Measurements from ENCODE around the gene CRABP2.
A peak's percentile ranks its signal among the peaks of the same experiment; 100 is the strongest.

The CRABP2 gene

GRCh38 chr1:156681196-156681960, 24.0 kb downstream of the CRABP2 start:
- TF ChIP-seq EZH2phosphoT487 (conservative IDR thresholded peaks at IDR 0.05; ENCODE audit: low read length) (no peak), CTCF (IDR thresholded peaks at IDR 0.05; ENCODE audit: insufficient read depth, low read length, poor library complexity, severe bottlenecking) (no peak)
- Histone ChIP-seq H3K4me2 (ENCODE audit: low read depth, low read length, poor library complexity, severe bottlenecking) (no peak overlapping the region), H3F3A (ENCODE audit: insufficient read depth) (no peaks in the 10 kb centered on the region), H3K79me2 (ENCODE audit: insufficient read depth, low read length) (no peaks in the 10 kb centered on the region), H3K27ac (ENCODE audit: low read depth, low read length) (no peak overlapping the region), H4K20me1 (ENCODE audit: low read depth, low read length) (no peaks in the 10 kb centered on the region), H3K9ac (ENCODE audit: low read length) (no peak overlapping the region), H3K27me3 (ENCODE audit: low read length) (no peaks in the 10 kb centered on the region), H3K4me3 (ENCODE audit: insufficient read depth, low read length, poor library complexity, severe bottlenecking) (no peak overlapping the region), H3K9me3 (ENCODE audit: insufficient read depth, low read length) (no peaks in the 10 kb centered on the region), H3K9me2 (replicated peaks; ENCODE audit: insufficient read depth, low read length) (no peaks in the 10 kb centered on the region), H2AFZ (ENCODE audit: low read depth, low read length, severe bottlenecking) (no peak overlapping the region), H3K36me3 (ENCODE audit: low read length) (no peaks in the 10 kb centered on the region)

DNA sequence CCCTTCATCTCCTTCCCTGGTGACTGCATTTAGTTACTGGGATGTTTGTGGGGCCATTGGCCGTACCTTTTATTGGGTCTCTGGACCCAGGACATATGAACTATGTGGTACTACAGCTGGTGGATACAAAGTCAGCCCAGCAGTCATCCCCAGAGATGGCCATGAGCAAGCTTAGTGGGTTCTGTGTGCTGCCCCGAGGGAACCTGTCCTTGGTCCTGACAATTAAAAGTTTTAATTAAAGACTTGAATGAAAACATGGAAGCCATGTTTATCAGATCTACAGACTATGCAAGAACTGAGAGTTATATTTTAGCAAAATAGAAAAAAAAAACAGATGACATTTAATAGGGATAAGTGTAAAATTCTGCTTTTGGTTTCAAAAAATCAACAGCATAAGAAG, 25.3 kb downstream of the CRABP2 start:
- Histone ChIP-seq H3K27ac (ENCODE audit: low read depth, low read length) (no peak overlapping the region), H3K4me2 (ENCODE audit: low read depth, low read length, poor library complexity, severe bottlenecking) (no peak overlapping the region), H3K9me2 (replicated peaks; ENCODE audit: insufficient read depth, low read length) (no peaks in the 10 kb centered on the region), H3F3A (ENCODE audit: insufficient read depth) (no peaks in the 10 kb centered on the region), H3K27me3 (ENCODE audit: low read length) (no peaks in the 10 kb centered on the region), H4K20me1 (ENCODE audit: low read depth, low read length) (no peaks in the 10 kb centered on the region), H3K36me3 (ENCODE audit: low read length) (no peaks in the 10 kb centered on the region), H3K79me2 (ENCODE audit: insufficient read depth, low read length) (no peaks in the 10 kb centered on the region), H3K4me3 (ENCODE audit: insufficient read depth, low read length, poor library complexity, severe bottlenecking) (no peak overlapping the region), H2AFZ (ENCODE audit: low read depth, low read length, severe bottlenecking) (no peak overlapping the region), H3K9me3 (ENCODE audit: insufficient read depth, low read length) (no peaks in the 10 kb centered on the region), H3K9ac (ENCODE audit: low read length) (no peak overlapping the region)
- TF ChIP-seq EZH2phosphoT487 (conservative IDR thresholded peaks at IDR 0.05; ENCODE audit: low read length) (no peak), CTCF (IDR thresholded peaks at IDR 0.05; ENCODE audit: insufficient read depth, low read length, poor library complexity, severe bottlenecking) (no peak)

GRCh38 chr1:156677616-156678596, 27.5 kb downstream of the CRABP2 start:
- Histone ChIP-seq H3K9me3 (ENCODE audit: insufficient read depth, low read length) (no peaks in the 10 kb centered on the region), H3K36me3 (ENCODE audit: low read length) (no peaks in the 10 kb centered on the region), H3K4me2 (ENCODE audit: low read depth, low read length, poor library complexity, severe bottlenecking) (no peak overlapping the region), H3K9me2 (replicated peaks; ENCODE audit: insufficient read depth, low read length) (no peaks in the 10 kb centered on the region), H2AFZ (ENCODE audit: low read depth, low read length, severe bottlenecking) (no peak overlapping the region), H3F3A (ENCODE audit: insufficient read depth) (no peaks in the 10 kb centered on the region), H4K20me1 (ENCODE audit: low read depth, low read length) (no peaks in the 10 kb centered on the region), H3K27me3 (ENCODE audit: low read length) (no peaks in the 10 kb centered on the region), H3K79me2 (ENCODE audit: insufficient read depth, low read length) (no peaks in the 10 kb centered on the region), H3K27ac (ENCODE audit: low read depth, low read length) (no peak overlapping the region), H3K9ac (ENCODE audit: low read length) (no peak overlapping the region), H3K4me3 (ENCODE audit: insufficient read depth, low read length, poor library complexity, severe bottlenecking) (no peak overlapping the region)
- no peak for TF ChIP-seq EZH2phosphoT487 (conservative IDR thresholded peaks at IDR 0.05; ENCODE audit: low read length)
- peak; percentile 69 for TF ChIP-seq CTCF (IDR thresholded peaks at IDR 0.05; ENCODE audit: insufficient read depth, low read length, poor library complexity, severe bottlenecking)

All from SU-DHL-6 (cell line).